ENCODE data around the gene AFAP1L1. TPM values are rescaled to one million over a fixed set of nuclear protein-coding genes. Genes with fewer than 3 reads are reported as not detected.

The AFAP1L1 gene
- total and polyA plus RNA-seq, 4 donors, result 2.1 to 11.6 (median 4.0) TPM

- H3K4me1 ChIP-seq (ENCODE audit: control insufficient read depth in 4 of 4, insufficient read depth in 4 of 4, low read length in 3 of 4), result no peaks in the 10 kb centered on the region
- H3K27me3 ChIP-seq (ENCODE audit: control insufficient read depth in 4 of 4, insufficient read depth in 4 of 4, low read length in 3 of 4), result no peaks in the 10 kb centered on the region
- H3K27ac ChIP-seq (ENCODE audit: low read depth in 1 of 2, low read length in 2 of 2), result no peak overlapping the region
- no peak overlapping the region for H3K9ac ChIP-seq (ENCODE audit: low read depth in 1 of 2, low read length in 2 of 2)
- peaks cover 8 to 59% (median 43%) of the 10 kb centered on the region in 4 donors for H3K36me3 ChIP-seq (ENCODE audit: control insufficient read depth in 4 of 4, insufficient read depth in 3 of 4, low read depth in 1 of 4, low read length in 3 of 4)
- no peak overlapping the region for H3K4me3 ChIP-seq (ENCODE audit: low read depth in 1 of 3, low read length in 3 of 3)
- TF ChIP-seq YY1 (IDR thresholded peaks at IDR 0.05), result no peak
- TF ChIP-seq, protein P1, sequence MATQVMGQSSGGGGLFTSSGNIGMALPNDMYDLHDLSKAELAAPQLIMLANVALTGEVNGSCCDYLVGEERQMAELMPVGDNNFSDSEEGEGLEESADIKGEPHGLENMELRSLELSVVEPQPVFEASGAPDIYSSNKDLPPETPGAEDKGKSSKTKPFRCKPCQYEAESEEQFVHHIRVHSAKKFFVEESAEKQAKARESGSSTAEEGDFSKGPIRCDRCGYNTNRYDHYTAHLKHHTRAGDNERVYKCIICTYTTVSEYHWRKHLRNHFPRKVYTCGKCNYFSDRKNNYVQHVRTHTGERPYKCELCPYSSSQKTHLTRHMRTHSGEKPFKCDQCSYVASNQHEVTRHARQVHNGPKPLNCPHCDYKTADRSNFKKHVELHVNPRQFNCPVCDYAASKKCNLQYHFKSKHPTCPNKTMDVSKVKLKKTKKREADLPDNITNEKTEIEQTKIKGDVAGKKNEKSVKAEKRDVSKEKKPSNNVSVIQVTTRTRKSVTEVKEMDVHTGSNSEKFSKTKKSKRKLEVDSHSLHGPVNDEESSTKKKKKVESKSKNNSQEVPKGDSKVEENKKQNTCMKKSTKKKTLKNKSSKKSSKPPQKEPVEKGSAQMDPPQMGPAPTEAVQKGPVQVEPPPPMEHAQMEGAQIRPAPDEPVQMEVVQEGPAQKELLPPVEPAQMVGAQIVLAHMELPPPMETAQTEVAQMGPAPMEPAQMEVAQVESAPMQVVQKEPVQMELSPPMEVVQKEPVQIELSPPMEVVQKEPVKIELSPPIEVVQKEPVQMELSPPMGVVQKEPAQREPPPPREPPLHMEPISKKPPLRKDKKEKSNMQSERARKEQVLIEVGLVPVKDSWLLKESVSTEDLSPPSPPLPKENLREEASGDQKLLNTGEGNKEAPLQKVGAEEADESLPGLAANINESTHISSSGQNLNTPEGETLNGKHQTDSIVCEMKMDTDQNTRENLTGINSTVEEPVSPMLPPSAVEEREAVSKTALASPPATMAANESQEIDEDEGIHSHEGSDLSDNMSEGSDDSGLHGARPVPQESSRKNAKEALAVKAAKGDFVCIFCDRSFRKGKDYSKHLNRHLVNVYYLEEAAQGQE (IDR thresholded peaks at IDR 0.05), result peak; percentile 96
- TF ChIP-seq RXRA (IDR thresholded peaks at IDR 0.05), result no peak
- TF ChIP-seq GABPA (IDR thresholded peaks at IDR 0.05 in 1 of 2, conservative IDR thresholded peaks at IDR 0.05 in 1 of 2), result no peak
- no peak for TF ChIP-seq RAD21 (IDR thresholded peaks at IDR 0.05)
- H3K9me3 ChIP-seq (ENCODE audit: control insufficient read depth in 4 of 4, low read length in 3 of 4), result no peaks in the 10 kb centered on the region
- DNase-seq (ENCODE audit: low spot score), result no peak
- 87% methylated on average over 3 of the region's 3 CpGs for WGBS
Observed at GRCh38 chr5:149254506-149254905, 17.2 kb upstream of the AFAP1L1 start.

- Histone ChIP-seq H3K27me3 (ENCODE audit: control insufficient read depth in 4 of 4, insufficient read depth in 4 of 4, low read length in 3 of 4) (no peaks in the 10 kb centered on the region), H3K9me3 (ENCODE audit: control insufficient read depth in 4 of 4, low read length in 3 of 4) (no peaks in the 10 kb centered on the region), H3K27ac (ENCODE audit: low read depth in 1 of 2, low read length in 2 of 2) (no peak overlapping the region), H3K36me3 (ENCODE audit: control insufficient read depth in 4 of 4, insufficient read depth in 3 of 4, low read depth in 1 of 4, low read length in 3 of 4) (peaks cover 4 to 40% (median 26%) of the 10 kb centered on the region in 4 donors), H3K9ac (ENCODE audit: low read depth in 1 of 2, low read length in 2 of 2) (no peak overlapping the region), H3K4me3 (ENCODE audit: low read depth in 1 of 3, low read length in 3 of 3) (no peak overlapping the region), H3K4me1 (ENCODE audit: control insufficient read depth in 4 of 4, insufficient read depth in 4 of 4, low read length in 3 of 4) (no peaks in the 10 kb centered on the region)
- no peak for TF ChIP-seq NR2F2 (IDR thresholded peaks at IDR 0.05)
- TF ChIP-seq HNF4G (IDR thresholded peaks at IDR 0.05), result no peak
- TF ChIP-seq EGR1 (IDR thresholded peaks at IDR 0.05; ENCODE audit: low read depth in 2 of 2), result no peak
- TF ChIP-seq GABPA (IDR thresholded peaks at IDR 0.05 in 1 of 2, conservative IDR thresholded peaks at IDR 0.05 in 1 of 2), result no peak
- TF ChIP-seq RAD21 (IDR thresholded peaks at IDR 0.05), result no peak
- TF ChIP-seq ATF3 (IDR thresholded peaks at IDR 0.05), result no peak
- TF ChIP-seq HNF4A (conservative IDR thresholded peaks at IDR 0.05), result no peak
- TF ChIP-seq, protein P1 (IDR thresholded peaks at IDR 0.05), result no peak
- TF ChIP-seq SP1 (IDR thresholded peaks at IDR 0.05), result no peak
- no peak for TF ChIP-seq CTCF (IDR thresholded peaks at IDR 0.05; ENCODE audit: low read depth, low read length, missing input control)
- TF ChIP-seq, protein P2, sequence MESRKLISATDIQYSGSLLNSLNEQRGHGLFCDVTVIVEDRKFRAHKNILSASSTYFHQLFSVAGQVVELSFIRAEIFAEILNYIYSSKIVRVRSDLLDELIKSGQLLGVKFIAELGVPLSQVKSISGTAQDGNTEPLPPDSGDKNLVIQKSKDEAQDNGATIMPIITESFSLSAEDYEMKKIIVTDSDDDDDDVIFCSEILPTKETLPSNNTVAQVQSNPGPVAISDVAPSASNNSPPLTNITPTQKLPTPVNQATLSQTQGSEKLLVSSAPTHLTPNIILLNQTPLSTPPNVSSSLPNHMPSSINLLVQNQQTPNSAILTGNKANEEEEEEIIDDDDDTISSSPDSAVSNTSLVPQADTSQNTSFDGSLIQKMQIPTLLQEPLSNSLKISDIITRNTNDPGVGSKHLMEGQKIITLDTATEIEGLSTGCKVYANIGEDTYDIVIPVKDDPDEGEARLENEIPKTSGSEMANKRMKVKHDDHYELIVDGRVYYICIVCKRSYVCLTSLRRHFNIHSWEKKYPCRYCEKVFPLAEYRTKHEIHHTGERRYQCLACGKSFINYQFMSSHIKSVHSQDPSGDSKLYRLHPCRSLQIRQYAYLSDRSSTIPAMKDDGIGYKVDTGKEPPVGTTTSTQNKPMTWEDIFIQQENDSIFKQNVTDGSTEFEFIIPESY (IDR thresholded peaks at IDR 0.05), result no peak
- TF ChIP-seq RXRA (IDR thresholded peaks at IDR 0.05), result no peak
- DNase-seq (ENCODE audit: low spot score), result no peak
Observed at GRCh38 chr5:149256451-149256850, 15.2 kb upstream of the AFAP1L1 start.

Data from liver (tissue), 9 donors.